CD14-positive monocyte (primary cell): ENCODE measurements around the gene CNST. TPM values are rescaled to one million over a fixed set of nuclear protein-coding genes. Genes with fewer than 3 reads are reported as not detected.
"Not testable (repeated sequence)": the region's sequence is repeated elsewhere in the genome, so short reads cannot be mapped to it uniquely, and the experiment has no call there.

Experiments
- DNase-seq, 3 donors: peaks; one replicate each; pipeline ENCODE4 v3.0.0-alpha.2; 2011 to 2022
- H2AFZ ChIP-seq: 2 replicates; pipeline ENCODE4 v1.6.0; 2012; ENCODE audit warnings: mild to moderate bottlenecking, low read depth, low read length, inconsistent platforms; ENCODE audit not compliant: insufficient read depth, poor library complexity, severe bottlenecking
- H3K27ac ChIP-seq, 2 donors: 1 replicate in 1 of 2; 2 replicates in 1 of 2; pipeline ENCODE4 v1.5.1; 2012 to 2013; ENCODE audit warnings: low read length in 2 of 2, control low read depth in 1 of 2, inconsistent platforms in 1 of 2, low read depth in 1 of 2, mild to moderate bottlenecking in 1 of 2
- H3K27me3 ChIP-seq, 2 donors: one replicate each; pipeline versions ENCODE4 v1.6.0 to v1.6.1; 2011 to 2013; ENCODE audit warnings: low read length in 2 of 2; ENCODE audit not compliant: control insufficient read depth in 2 of 2, insufficient read depth in 2 of 2
- H3K36me3 ChIP-seq, 2 donors: replicated peaks in 1 of 2; 1 replicate in 1 of 2; 2 replicates in 1 of 2; pipeline versions ENCODE4 v1.5.1 to v1.6.1; 2012 to 2013; ENCODE audit warnings: low read length in 2 of 2, control low read depth in 1 of 2, inconsistent platforms in 1 of 2, mild to moderate bottlenecking in 1 of 2; ENCODE audit not compliant: insufficient read depth in 2 of 2, control insufficient read depth in 1 of 2
- H3K4me1 ChIP-seq, 2 donors: 1 replicate in 1 of 2; 2 replicates in 1 of 2; pipeline versions ENCODE4 v1.5.1 to v1.6.1; 2012 to 2013; ENCODE audit warnings: low read length in 2 of 2, control low read depth in 1 of 2, inconsistent platforms in 1 of 2, mild to moderate bottlenecking in 1 of 2, moderate library complexity in 1 of 2; ENCODE audit not compliant: insufficient read depth in 2 of 2, control insufficient read depth in 1 of 2
- H3K4me2 ChIP-seq: replicated peaks from 2 replicates; pipeline ENCODE3; 2012; ENCODE audit warnings: low read length, moderate library complexity, mild to moderate bottlenecking; ENCODE audit not compliant: poor library complexity, severe bottlenecking; ENCODE audit errors: extremely low read depth
- H3K4me3 ChIP-seq, 3 experiments: fragments of 200-600 bp in 1 of 3; sonication (generic) in 1 of 3; replicated peaks in 1 of 3; 1 replicate in 2 of 3; 2 replicates in 1 of 3; pipeline ENCODE4 v1.5.1; 2011 to 2013; ENCODE audit warnings: low read length in 3 of 3, mild to moderate bottlenecking in 3 of 3, control low read depth in 2 of 3, low read depth in 2 of 3, inconsistent platforms in 1 of 3, moderate library complexity in 1 of 3
- H3K79me2 ChIP-seq: 2 replicates; pipeline ENCODE4 v1.6.0; 2012; ENCODE audit warnings: mild to moderate bottlenecking, control low read depth, inconsistent platforms, low read length, moderate library complexity; ENCODE audit not compliant: insufficient read depth
- H3K9ac ChIP-seq: 2 replicates; pipeline ENCODE4 v1.6.0; 2017; ENCODE audit warnings: low read length, mild to moderate bottlenecking; ENCODE audit not compliant: insufficient read depth, poor library complexity, severe bottlenecking
- H3K9me3 ChIP-seq, 2 donors: replicated peaks in 1 of 2; 1 replicate in 1 of 2; 2 replicates in 1 of 2; pipeline versions ENCODE4 v1.5.1 to v1.6.1; 2012 to 2013; ENCODE audit warnings: low read length in 2 of 2, control low read depth in 1 of 2; ENCODE audit not compliant: control insufficient read depth in 1 of 2, insufficient read depth in 1 of 2
- H4K20me1 ChIP-seq: 2 replicates; pipeline ENCODE4 v1.6.0; 2012; ENCODE audit warnings: mild to moderate bottlenecking, low read length, control low read depth, moderate library complexity; ENCODE audit not compliant: insufficient read depth
- H3K27ac Mint-ChIP-seq, 7 donors: one replicate each; pipeline ENCODE4 v1.8.0; 2020; ENCODE audit warnings: mild to moderate bottlenecking in 7 of 7, mixed read lengths in 7 of 7, moderate library complexity in 6 of 7, inconsistent platforms in 2 of 7
- H3K27me3 Mint-ChIP-seq, 3 donors: one replicate each; pipeline ENCODE4 v1.8.0; 2021 to 2022; ENCODE audit warnings: low read depth in 3 of 3, mild to moderate bottlenecking in 3 of 3, mixed read lengths in 3 of 3, moderate library complexity in 3 of 3, inconsistent platforms in 1 of 3
- H3K36me3 Mint-ChIP-seq, 2 donors: one replicate each; pipeline ENCODE4 v1.8.0; 2020; ENCODE audit warnings: mixed read lengths in 2 of 2, inconsistent platforms in 1 of 2, mild to moderate bottlenecking in 1 of 2
- H3K4me1 Mint-ChIP-seq: one replicate; pipeline ENCODE4 v1.8.0; 2020; ENCODE audit warnings: mild to moderate bottlenecking, mixed read lengths
- H3K4me3 Mint-ChIP-seq, 2 donors: one replicate each; pipeline ENCODE4 v1.8.0; 2020; ENCODE audit warnings: mild to moderate bottlenecking in 2 of 2, mixed read lengths in 2 of 2, moderate library complexity in 1 of 2
- H3K9me3 Mint-ChIP-seq, 7 donors: one replicate each; pipeline ENCODE4 v1.8.0; 2020 to 2022; ENCODE audit warnings: mixed read lengths in 7 of 7, mild to moderate bottlenecking in 6 of 7, moderate library complexity in 6 of 7, inconsistent platforms in 2 of 7
- WGBS: methylation state at CpG from one replicate; pipeline ENCODE4 v1.1.5; 2013; ENCODE audit warnings: missing lambda C conversion rate; ENCODE audit not compliant: insufficient coverage; 5-methylcytosine and 5-hydroxymethylcytosine counted together
- intact Hi-C, 2 donors: fragments of 100-400 bp; cut with micrococcal nuclease; formaldehyde crosslinking; loops; one replicate each; pipeline versions ENCODE4 v1.15.0 to v1.15.1; 2023
- polyA plus RNA-seq, 3 donors: library from polyadenylated mRNA; depleted of rRNA in 1 of 3; unstranded in 2 of 3; stranded (reverse) in 1 of 3; fragments of 300-500 nt in 2 of 3; fragments of >200 nt in 1 of 3; fragmentation: Illumina TruSeq in 2 of 3; gene quantifications; 1 replicate in 2 of 3; 2 replicates in 1 of 3; pipeline ENCODE4 v1.2.3, GENCODE V29; 2012 to 2021
- TF ChIP-seq, protein P1 (sequence below): fragments of 200-600 bp; IDR thresholded peaks from one replicate; pipeline ENCODE4 v1.8.0; 2022; ENCODE audit warnings: antibody characterized with exemption, mild to moderate bottlenecking

CNST gene
- polyA plus RNA-seq, 3 donors: 11.0 to 14.1 (median 13.7) TPM

DNA sequence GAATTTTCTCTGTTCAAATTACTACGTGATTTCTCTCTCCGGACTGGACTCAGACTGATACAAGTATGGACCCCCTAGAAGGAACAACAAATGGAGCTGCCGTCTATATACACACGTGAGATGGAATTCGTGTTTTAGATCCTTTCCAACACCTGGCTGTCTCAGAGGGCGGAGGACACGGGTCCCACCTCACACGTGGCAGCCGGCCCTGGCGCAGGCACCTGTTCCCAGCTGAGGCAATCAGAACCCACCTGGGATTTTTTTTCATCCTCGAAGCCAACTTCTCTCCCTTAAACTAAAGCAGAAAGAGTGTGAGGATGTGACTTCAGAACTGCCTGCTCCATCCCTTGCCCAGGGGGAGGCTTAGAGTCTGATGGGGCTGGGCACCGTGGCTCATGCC lies 123.8 kb downstream of the CNST start:
- H3K27ac ChIP-seq: no peak overlapping the region
- Mint-ChIP-seq H3K27ac (peak overlapping the region in 1 of 7 donors; percentile 67), H3K4me3 (peak overlapping the region in 1 of 2 donors; percentile 65), H3K36me3 (no peaks in the 10 kb centered on the region), H3K27me3 (peaks cover 0 to 5% (median 3%) of the 10 kb centered on the region in 3 donors), H3K4me1 (peaks cover 16% of the 10 kb centered on the region), H3K9me3 (peaks cover 9 to 24% (median 21%) of the 10 kb centered on the region in 7 donors)
- no peak overlapping the region for H3K9ac ChIP-seq
- TF ChIP-seq, protein P1, sequence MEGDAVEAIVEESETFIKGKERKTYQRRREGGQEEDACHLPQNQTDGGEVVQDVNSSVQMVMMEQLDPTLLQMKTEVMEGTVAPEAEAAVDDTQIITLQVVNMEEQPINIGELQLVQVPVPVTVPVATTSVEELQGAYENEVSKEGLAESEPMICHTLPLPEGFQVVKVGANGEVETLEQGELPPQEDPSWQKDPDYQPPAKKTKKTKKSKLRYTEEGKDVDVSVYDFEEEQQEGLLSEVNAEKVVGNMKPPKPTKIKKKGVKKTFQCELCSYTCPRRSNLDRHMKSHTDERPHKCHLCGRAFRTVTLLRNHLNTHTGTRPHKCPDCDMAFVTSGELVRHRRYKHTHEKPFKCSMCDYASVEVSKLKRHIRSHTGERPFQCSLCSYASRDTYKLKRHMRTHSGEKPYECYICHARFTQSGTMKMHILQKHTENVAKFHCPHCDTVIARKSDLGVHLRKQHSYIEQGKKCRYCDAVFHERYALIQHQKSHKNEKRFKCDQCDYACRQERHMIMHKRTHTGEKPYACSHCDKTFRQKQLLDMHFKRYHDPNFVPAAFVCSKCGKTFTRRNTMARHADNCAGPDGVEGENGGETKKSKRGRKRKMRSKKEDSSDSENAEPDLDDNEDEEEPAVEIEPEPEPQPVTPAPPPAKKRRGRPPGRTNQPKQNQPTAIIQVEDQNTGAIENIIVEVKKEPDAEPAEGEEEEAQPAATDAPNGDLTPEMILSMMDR: no peak
- H3K4me1 ChIP-seq: peaks cover 9 to 15% of the 10 kb centered on the region in 2 donors
- H4K20me1 ChIP-seq: no peaks in the 10 kb centered on the region
- H3K27me3 ChIP-seq: no peaks in the 10 kb centered on the region
- no peaks in the 10 kb centered on the region for H3K79me2 ChIP-seq
- no peaks in the 10 kb centered on the region for H3K36me3 ChIP-seq
- H3K4me2 ChIP-seq: peak overlapping the region; percentile 58
- 92% methylated on average over 11 of the region's 12 CpGs for WGBS
- peaks cover 17 to 23% of the 10 kb centered on the region in 2 donors for H3K9me3 ChIP-seq
- intact Hi-C loops: no loop called here
- DNase-seq: no peak
- H2AFZ ChIP-seq: peak overlapping the region; percentile 67
- peak overlapping the region in 1 of 3 experiments; percentile 43 for H3K4me3 ChIP-seq

DNA sequence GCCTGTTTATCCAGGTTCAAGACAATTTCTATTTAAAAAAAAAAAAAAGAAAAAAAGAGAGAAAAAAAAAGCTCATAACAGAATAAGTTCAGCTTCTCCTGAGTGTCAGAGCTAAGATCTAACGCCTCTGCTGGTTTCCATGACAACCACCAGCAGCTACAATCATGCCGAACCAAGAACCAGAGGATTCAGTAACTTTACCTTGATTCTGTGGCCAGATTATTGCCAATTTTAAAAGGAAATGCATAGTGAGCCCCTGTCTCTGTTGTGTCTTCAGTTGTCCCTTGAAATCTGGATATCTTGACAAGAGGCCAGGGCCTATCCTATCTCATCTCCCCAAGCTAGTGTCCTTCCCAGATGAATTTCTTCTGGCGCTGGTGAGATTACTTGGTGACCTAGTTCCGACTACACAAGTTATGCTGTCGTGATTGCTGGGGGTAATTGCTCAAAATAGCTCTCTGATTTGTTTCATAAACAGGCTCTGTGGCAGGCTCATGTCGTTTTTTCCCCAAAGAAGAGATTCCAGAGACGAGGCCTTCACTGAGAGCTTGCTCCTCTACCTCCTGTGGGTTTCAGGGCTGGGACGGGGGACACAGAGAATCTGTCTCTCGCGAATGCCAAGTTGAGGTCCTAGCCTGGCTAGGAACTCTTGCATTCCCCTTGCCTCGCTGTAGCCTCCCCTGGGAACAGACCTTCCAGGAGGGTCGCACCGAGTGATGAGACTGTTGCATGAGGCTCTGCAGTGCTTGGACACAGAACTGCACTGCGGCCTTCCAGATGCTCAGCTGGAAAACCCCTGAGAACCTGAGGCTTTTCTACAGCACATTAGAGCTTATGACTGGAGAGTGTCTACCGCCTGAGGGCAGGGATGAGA lies 125.6 kb downstream of the CNST start:
- TF ChIP-seq, protein P1: no peak
- Histone ChIP-seq H3K9me3 (peaks cover 17 to 23% of the 10 kb centered on the region in 2 donors), H3K4me1 (peaks cover 9 to 15% of the 10 kb centered on the region in 2 donors), H3K36me3 (no peaks in the 10 kb centered on the region), H2AFZ (no peak overlapping the region), H3K4me2 (no peak overlapping the region), H3K27ac (no peak overlapping the region), H3K4me3 (no peak overlapping the region), H3K9ac (no peak overlapping the region), H3K79me2 (no peaks in the 10 kb centered on the region), H3K27me3 (no peaks in the 10 kb centered on the region), H4K20me1 (no peaks in the 10 kb centered on the region)
- 87% methylated on average over 10 of the region's 15 CpGs for WGBS
- Mint-ChIP-seq H3K27ac (peak overlapping the region in 1 of 7 donors; percentile 66), H3K4me1 (peaks cover 19% of the 10 kb centered on the region), H3K27me3 (peaks cover 0 to 3% (median 1%) of the 10 kb centered on the region in 3 donors), H3K9me3 (peaks cover 16 to 26% (median 24%) of the 10 kb centered on the region in 7 donors), H3K36me3 (peaks cover 0 to 4% of the 10 kb centered on the region in 2 donors), H3K4me3 (no peak overlapping the region)
- no peak for DNase-seq
- intact Hi-C loops: no loop called here

DNA sequence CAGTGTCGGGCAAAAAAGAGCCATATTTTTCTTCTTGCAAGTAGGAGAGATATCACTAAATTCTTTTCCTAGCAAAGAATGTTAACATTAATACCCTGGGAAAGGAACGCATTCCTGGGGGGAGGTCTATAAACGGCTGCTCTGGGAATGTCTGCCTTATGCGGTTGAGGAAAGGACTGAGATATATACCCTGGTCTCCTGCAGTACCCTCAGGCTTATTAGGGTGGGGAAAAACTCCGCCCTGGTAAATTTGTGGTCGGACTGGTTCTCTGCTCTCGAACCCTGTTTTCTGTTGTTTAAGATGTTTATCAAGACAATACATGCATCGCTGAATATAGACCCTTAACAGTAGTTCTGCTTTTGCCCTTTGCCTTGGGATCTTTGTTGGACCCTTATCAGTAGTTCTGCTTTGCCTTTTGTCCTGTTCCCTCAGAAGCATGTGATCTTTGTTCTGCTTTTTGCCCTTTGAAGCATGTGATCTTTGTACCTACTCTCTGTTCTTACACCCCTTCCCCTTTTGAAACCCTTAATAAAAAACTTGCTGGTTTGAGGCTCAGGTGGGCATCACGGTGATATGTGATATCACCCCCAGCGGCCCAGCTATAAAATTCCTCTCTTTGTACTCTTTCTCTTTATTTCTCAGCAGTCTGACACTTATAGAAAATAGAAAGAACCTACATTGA lies 128.1 kb downstream of the CNST start:
- H3K9ac ChIP-seq, H3K27me3 Mint-ChIP-seq, H2AFZ ChIP-seq, H3K4me3 ChIP-seq, H3K79me2 ChIP-seq, intact Hi-C loops, H3K36me3 Mint-ChIP-seq, H3K4me3 Mint-ChIP-seq, H3K36me3 ChIP-seq, H3K4me2 ChIP-seq, H3K27me3 ChIP-seq, H4K20me1 ChIP-seq, H3K27ac ChIP-seq: not testable (repeated sequence)
- peaks cover 17 to 23% of the 10 kb centered on the region in 2 donors for H3K9me3 ChIP-seq
- peaks cover 26 to 33% of the 10 kb centered on the region in 2 donors for H3K4me1 ChIP-seq
- Mint-ChIP-seq H3K27ac (peak overlapping the region in 3 of 7 donors; percentile 46 to 58 (median 50)), H3K9me3 (peaks cover 16 to 26% (median 24%) of the 10 kb centered on the region in 7 donors), H3K4me1 (peaks cover 35% of the 10 kb centered on the region)
- DNase-seq: peak in 2 of 3 donors; percentile 21 to 37
- 100% methylated on average over 4 of the region's 10 CpGs for WGBS
